ENCODE results near the gene FOXP1. TPM values are rescaled to one million over a fixed set of nuclear protein-coding genes. Genes with fewer than 3 reads are reported as not detected.

The FOXP1 gene
- total and polyA plus RNA-seq, 2 of the 8 experiments (the other 6 are each of a cell fraction or from before 2014, with no cell fraction given), result 13.9 to 25.4 TPM

GRCh38 chr3:71494212-71494611 lies 89.3 kb downstream of the FOXP1 start:
- H4K8ac ChIP-seq (ENCODE audit: extremely low read depth, insufficient read depth, low read length), result no peak overlapping the region
- peaks cover 0 to 6% (median 0%) of the 10 kb centered on the region in 4 experiments; a peak in 2 of 8 replicates for H3K36me3 ChIP-seq (ENCODE audit: control insufficient read depth in 2 of 4, insufficient read depth in 4 of 4, low read length in 3 of 4)
- H3K27me3 ChIP-seq (replicated peaks in 1 of 4; ENCODE audit: control insufficient read depth in 3 of 4, extremely low read depth in 1 of 4, insufficient read depth in 3 of 4, low read length in 3 of 4), result no peaks in the 10 kb centered on the region
- H3K18ac ChIP-seq (ENCODE audit: extremely low read depth, low read length), result no peak overlapping the region
- no peak overlapping the region for H3K27ac ChIP-seq (ENCODE audit: low read depth, low read length)
- no peak overlapping the region for H2BK12ac ChIP-seq (ENCODE audit: low read depth, low read length)
- H3K9ac ChIP-seq (replicated peaks in 1 of 4; ENCODE audit: extremely low read depth in 1 of 4, low read depth in 3 of 4, low read length in 3 of 4), result no peak overlapping the region
- ChIA-PET POLR2A (ENCODE audit: partially characterized antibody) (no interaction called here), CTCF (ENCODE audit: partially characterized antibody) (interaction anchor here (1.3 to 1.5 kb wide), 2 partner anchors 17 to 318 kb away, joined by 3 to 5 read pairs; no protein-coding TSS in a partner anchor)
- no peaks in the 10 kb centered on the region; the same call in 1 of the 2 replicates for H3K79me1 ChIP-seq (ENCODE audit: low read depth, low read length)
- H4K20me1 ChIP-seq (replicated peaks in 1 of 2; ENCODE audit: control insufficient read depth in 1 of 2, insufficient read depth in 2 of 2, low read length in 2 of 2), result no peaks in the 10 kb centered on the region
- H3K14ac ChIP-seq (ENCODE audit: insufficient read length), result no peak overlapping the region
- H2BK120ac ChIP-seq (replicated peaks; ENCODE audit: low read depth, low read length), result no peak overlapping the region
- no peak overlapping the region for H2AK5ac ChIP-seq (ENCODE audit: low read depth, low read length)
- H3K4ac ChIP-seq (replicated peaks; ENCODE audit: insufficient read length, low read depth, low read length), result no peak overlapping the region
- H3K4me1 ChIP-seq (replicated peaks in 1 of 4; ENCODE audit: control insufficient read depth in 3 of 4, insufficient read depth in 4 of 4, low read length in 3 of 4), result peaks cover 10 to 25% (median 23%) of the 10 kb centered on the region in 4 experiments
- H3K4me3 ChIP-seq (ENCODE audit: extremely low read depth in 1 of 4, insufficient read depth in 2 of 4, low read depth in 3 of 4, low read length in 4 of 4), result no peak overlapping the region
- no peak overlapping the region for H2AFZ ChIP-seq (ENCODE audit: low read length)
- no peak for FAIRE-seq
- no peak overlapping the region for H2BK20ac ChIP-seq (ENCODE audit: low read length)
- DNase-seq (ENCODE audit: low read depth in 1 of 2, low spot score in 2 of 2), result no peak
- H4K5ac ChIP-seq (ENCODE audit: insufficient read length, low read depth, low read length), result no peak overlapping the region
- H3K4me2 ChIP-seq (ENCODE audit: insufficient read depth in 1 of 2, low read depth in 2 of 2, low read length in 2 of 2), result no peak overlapping the region
- no peak overlapping the region for H4K91ac ChIP-seq (replicated peaks; ENCODE audit: insufficient read length, low read length)
- H2BK5ac ChIP-seq (ENCODE audit: low read depth, low read length), result no peak overlapping the region
- WGBS, 2 experiments (ENCODE audit: extremely low coverage in 1 of 2, insufficient coverage in 1 of 2, insufficient read length in 1 of 2, insufficient replicate concordance in 2 of 2, low coverage in 1 of 2, low lambda C conversion rate in 2 of 2, missing lambda C conversion rate in 1 of 2), result 92% methylated on average over 5 of the region's 5 CpGs; no CpG with 5 or more reads in 1 of the 2 experiments
- peaks cover 5 to 7% of the 10 kb centered on the region in 2 experiments; a peak in 1 of 4 replicates for H3K9me3 ChIP-seq (ENCODE audit: insufficient read depth in 2 of 2, low read depth in 1 of 2, low read length in 1 of 2)
- no peak overlapping the region for H3K56ac ChIP-seq (replicated peaks; ENCODE audit: insufficient read length, low read depth, low read length)
- no peaks in the 10 kb centered on the region for H3K79me2 ChIP-seq (ENCODE audit: control insufficient read depth in 1 of 2, insufficient read depth in 2 of 2, low read length in 2 of 2)
- no peak overlapping the region for H3K23ac ChIP-seq (ENCODE audit: insufficient read length)
- H2BK15ac ChIP-seq (ENCODE audit: low read length), result no peak overlapping the region
- no peaks in the 10 kb centered on the region for H3K23me2 ChIP-seq (ENCODE audit: low read depth, low read length)
- TF ChIP-seq CHD2 (IDR thresholded peaks at IDR 0.05; ENCODE audit: low read length) (no peak), JUN (IDR thresholded peaks at IDR 0.05; ENCODE audit: low read depth, low read length) (no peak), TCF12 (IDR thresholded peaks at IDR 0.05; ENCODE audit: low read depth, low read length) (no peak), POU5F1 (IDR thresholded peaks at IDR 0.05; ENCODE audit: low read depth, low read length) (no peak)

Data from H1 (cell line).